Osteoblast (primary cell): ENCODE data around the gene HDDC2. TPM values are rescaled to one million over a fixed set of nuclear protein-coding genes. Genes with fewer than 3 reads are reported as not detected.

ENCODE experiments used
- DNase-seq: peaks from one replicate; pipeline ENCODE4 v3.0.0; 2011; ENCODE audit warnings: low spot score, mixed read lengths; ENCODE audit not compliant: insufficient read length; ENCODE audit errors: missing footprints
- H2AFZ ChIP-seq: 2 replicates; pipeline ENCODE4 v1.6.0; 2011; ENCODE audit warnings: mild to moderate bottlenecking, low read length
- H3K27ac ChIP-seq: 2 replicates; pipeline ENCODE4 v1.5.1; 2011; ENCODE audit warnings: mild to moderate bottlenecking, low read depth, low read length, moderate library complexity
- H3K27me3 ChIP-seq: 2 replicates; pipeline ENCODE4 v1.6.0; 2012; ENCODE audit warnings: mild to moderate bottlenecking, control low read depth, inconsistent platforms, low read length, moderate library complexity; ENCODE audit not compliant: insufficient read depth
- H3K36me3 ChIP-seq: 2 replicates; pipeline ENCODE4 v1.5.1; 2011; ENCODE audit warnings: mild to moderate bottlenecking, low read length, control low read depth, moderate library complexity; ENCODE audit not compliant: insufficient read depth
- H3K4me1 ChIP-seq: 2 replicates; pipeline ENCODE4 v1.5.1; 2011; ENCODE audit warnings: mild to moderate bottlenecking, low read length, control low read depth, moderate library complexity; ENCODE audit not compliant: insufficient read depth
- H3K4me2 ChIP-seq: 2 replicates; pipeline ENCODE4 v1.6.0; 2011; ENCODE audit warnings: mild to moderate bottlenecking, low read length; ENCODE audit not compliant: insufficient read depth
- H3K4me3 ChIP-seq: fragments of 200-600 bp; sonication (generic); 3 replicates; pipeline ENCODE4 v1.5.1; 2012; ENCODE audit warnings: mild to moderate bottlenecking, low read length, inconsistent platforms; ENCODE audit not compliant: insufficient read depth
- H3K79me2 ChIP-seq: 2 replicates; pipeline ENCODE4 v1.6.0; 2012; ENCODE audit warnings: mild to moderate bottlenecking, low read length, control low read depth, inconsistent platforms; ENCODE audit not compliant: insufficient read depth
- H3K9me3 ChIP-seq: 2 replicates; pipeline ENCODE4 v1.5.1; 2011; ENCODE audit warnings: low read depth, low read length, control low read depth
- H4K20me1 ChIP-seq: 2 replicates; pipeline ENCODE4 v1.6.0; 2012; ENCODE audit warnings: mild to moderate bottlenecking, low read length, control low read depth; ENCODE audit not compliant: insufficient read depth
- CTCF ChIP-seq: IDR thresholded peaks from 2 replicates; pipeline ENCODE4 v1.5.1; 2011; ENCODE audit warnings: mild to moderate bottlenecking, low read depth, low read length, moderate library complexity; ENCODE audit errors: extremely low read depth
- total RNA-seq: library from RNA; depleted of rRNA; stranded (reverse); fragments of >200 nt; gene quantifications from 2 replicates; pipeline ENCODE4 v1.2.3, GENCODE V29; 2012

The HDDC2 gene
- total RNA-seq, 1 donor = 71.3 TPM

DNA sequence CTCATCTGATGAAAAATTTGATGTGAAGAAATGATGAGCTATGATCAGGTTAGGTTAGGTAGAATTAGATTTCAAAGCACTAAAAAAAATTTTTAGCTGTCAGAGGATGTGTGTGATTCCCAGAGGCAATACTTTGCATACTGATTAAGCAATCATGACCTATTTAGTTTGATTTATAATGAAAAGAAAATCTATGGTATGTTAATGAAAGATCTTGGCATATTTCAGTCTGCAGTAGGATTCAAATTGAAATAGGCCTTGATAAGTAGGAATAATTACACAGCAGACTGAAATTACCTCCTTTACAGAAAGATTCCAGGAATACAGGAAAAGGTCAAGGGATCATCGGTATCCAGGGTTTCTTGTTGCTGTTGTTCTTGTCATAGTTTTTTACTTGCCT is 69.3 kb downstream of the HDDC2 start:
- Histone ChIP-seq H3K4me1 (peaks cover 20% of the 10 kb centered on the region), H2AFZ (no peak overlapping the region), H3K4me2 (peak overlapping the region; percentile 18), H4K20me1 (no peaks in the 10 kb centered on the region), H3K9me3 (no peaks in the 10 kb centered on the region), H3K4me3 (no peak overlapping the region), H3K36me3 (no peaks in the 10 kb centered on the region), H3K27me3 (no peaks in the 10 kb centered on the region), H3K27ac (peak overlapping the region; percentile 13), H3K79me2 (no peaks in the 10 kb centered on the region)
- DNase-seq = no peak
- TF ChIP-seq CTCF = no peak

DNA sequence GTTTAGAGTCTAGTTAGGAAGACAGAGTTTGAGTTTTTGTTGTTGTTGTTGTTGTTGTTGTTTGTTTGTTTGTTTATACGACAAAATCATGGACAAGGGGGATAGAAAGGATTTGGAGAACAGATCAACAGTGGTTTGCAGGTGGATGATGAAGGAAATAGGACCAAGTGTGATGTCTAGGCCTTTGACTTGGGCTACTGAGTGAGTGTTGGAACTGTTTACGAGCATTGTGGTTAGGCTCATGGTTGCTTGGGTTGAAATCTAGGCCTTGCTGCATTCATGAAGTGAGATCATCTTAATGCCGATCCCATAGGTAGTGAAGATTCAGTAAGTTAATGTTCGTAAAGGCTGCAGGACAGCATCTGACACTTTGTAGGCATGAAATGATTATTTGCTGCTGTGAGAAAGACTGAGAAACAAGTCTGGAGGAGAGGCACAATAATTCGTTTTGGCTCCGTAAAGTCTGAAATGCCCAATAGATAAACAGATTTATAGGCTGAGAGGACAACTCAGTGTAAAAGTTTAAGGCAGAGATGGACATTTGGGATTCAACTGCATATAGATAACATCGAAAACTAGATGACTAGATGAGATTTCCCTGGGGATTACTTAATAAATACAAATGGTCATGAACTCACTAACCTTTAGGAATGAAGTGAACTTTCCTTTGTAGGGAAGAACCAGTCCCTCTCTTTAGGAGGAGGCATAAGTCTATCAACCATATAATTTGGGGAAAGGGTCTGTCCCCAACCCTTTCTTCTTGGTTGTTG is 70.0 kb downstream of the HDDC2 start:
- no peaks in the 10 kb centered on the region for H3K36me3 ChIP-seq
- H3K4me2 ChIP-seq = no peak overlapping the region
- no peak overlapping the region for H3K4me3 ChIP-seq
- peaks cover 20% of the 10 kb centered on the region for H3K4me1 ChIP-seq
- no peaks in the 10 kb centered on the region for H3K79me2 ChIP-seq
- no peak for DNase-seq
- TF ChIP-seq CTCF = no peak
- H2AFZ ChIP-seq = no peak overlapping the region
- H3K9me3 ChIP-seq = no peaks in the 10 kb centered on the region
- H3K27me3 ChIP-seq = no peaks in the 10 kb centered on the region
- no peak overlapping the region for H3K27ac ChIP-seq
- no peaks in the 10 kb centered on the region for H4K20me1 ChIP-seq

DNA sequence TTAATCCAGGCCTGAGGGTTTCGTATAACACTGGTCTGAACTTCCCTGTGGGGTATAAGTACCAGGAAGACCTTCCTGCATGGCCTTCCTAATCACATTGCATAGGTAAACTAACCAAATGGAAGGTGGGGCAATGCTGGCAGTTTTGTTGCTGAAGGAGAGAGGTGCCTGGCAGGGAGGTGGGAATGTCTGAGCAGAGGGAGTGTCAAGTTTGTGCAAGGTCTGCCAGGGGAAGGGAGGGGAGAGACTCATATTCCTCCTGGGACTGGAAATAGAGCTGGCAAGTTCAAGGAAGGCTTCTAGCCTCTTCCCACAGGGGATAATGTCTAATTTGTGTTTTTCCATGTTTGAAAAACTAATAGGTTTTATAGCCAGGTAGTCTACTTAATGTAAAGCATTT is 70.6 kb downstream of the HDDC2 start:
- Histone ChIP-seq H3K4me1 (peaks cover 20% of the 10 kb centered on the region), H3K9me3 (no peaks in the 10 kb centered on the region), H3K4me3 (no peak overlapping the region), H3K27ac (no peak overlapping the region), H3K27me3 (no peaks in the 10 kb centered on the region), H2AFZ (no peak overlapping the region), H3K79me2 (no peaks in the 10 kb centered on the region), H4K20me1 (no peaks in the 10 kb centered on the region), H3K36me3 (no peaks in the 10 kb centered on the region), H3K4me2 (no peak overlapping the region)
- no peak for DNase-seq
- TF ChIP-seq CTCF = no peak

DNA sequence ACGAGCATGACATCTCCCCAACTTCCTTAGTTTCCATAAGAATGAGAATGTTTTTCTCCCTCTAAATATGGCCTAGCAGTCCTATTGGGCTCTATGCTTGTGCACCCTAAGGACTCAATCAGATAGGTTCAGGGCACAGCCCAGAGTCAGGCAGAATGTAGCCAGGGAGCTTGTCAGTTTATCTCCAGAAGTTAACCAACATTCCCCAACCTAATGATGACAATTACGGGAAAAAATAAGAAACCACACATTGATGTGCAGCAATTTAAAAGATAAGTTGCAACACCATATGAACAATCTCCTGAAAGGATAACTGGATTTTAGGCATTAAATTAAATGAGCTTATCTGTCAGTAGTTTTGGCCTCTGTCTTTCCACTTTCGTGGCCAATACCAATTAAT is 71.1 kb downstream of the HDDC2 start:
- Histone ChIP-seq H3K4me1 (peaks cover 20% of the 10 kb centered on the region), H4K20me1 (no peaks in the 10 kb centered on the region), H3K79me2 (no peaks in the 10 kb centered on the region), H3K4me3 (no peak overlapping the region), H3K27me3 (no peaks in the 10 kb centered on the region), H3K36me3 (no peaks in the 10 kb centered on the region), H3K9me3 (no peaks in the 10 kb centered on the region), H2AFZ (no peak overlapping the region), H3K27ac (no peak overlapping the region), H3K4me2 (no peak overlapping the region)
- TF ChIP-seq CTCF = no peak
- DNase-seq = no peak
